ENCODE data around the gene TENM4. TPM values are rescaled to one million over a fixed set of nuclear protein-coding genes. Genes with fewer than 3 reads are reported as not detected.

The TENM4 gene
- total and polyA plus RNA-seq, 2 of the 8 experiments (the other 6 are each of a cell fraction or from before 2014, with no cell fraction given): 3.5 to 7.2 TPM

DNA sequence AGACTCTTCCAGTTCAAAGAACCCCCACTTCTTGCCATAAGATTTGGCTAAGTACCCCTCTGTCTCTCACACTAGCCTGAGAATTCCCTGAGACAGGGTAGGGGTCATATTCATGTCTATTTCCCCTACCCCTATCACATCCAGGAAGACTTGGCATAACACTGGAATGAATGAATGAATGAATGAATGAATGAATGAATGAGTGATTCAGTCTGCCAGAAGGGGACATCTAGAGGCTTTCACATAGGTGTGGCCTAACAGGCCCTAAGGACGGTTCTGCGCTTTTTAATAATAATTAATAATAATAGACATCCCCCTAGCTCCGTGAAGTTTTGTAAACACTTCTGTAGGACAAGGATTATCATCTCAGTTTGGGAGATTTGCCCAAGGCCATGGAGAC is 415.7 kb downstream of the TENM4 start:
- CTCF ChIA-PET (ENCODE audit: partially characterized antibody): interaction anchor here (1.4 kb wide), 1 partner anchor 64 kb away, joined by 3 read pairs; no protein-coding TSS in a partner anchor
- H3K27me3 ChIP-seq (replicated peaks in 1 of 4; ENCODE audit: control insufficient read depth in 3 of 4, extremely low read depth in 1 of 4, insufficient read depth in 3 of 4, low read length in 3 of 4): no peaks in the 10 kb centered on the region
- H3K56ac ChIP-seq (replicated peaks; ENCODE audit: insufficient read length, low read depth, low read length): no peak overlapping the region
- H4K91ac ChIP-seq (replicated peaks; ENCODE audit: insufficient read length, low read length): no peak overlapping the region
- no peaks in the 10 kb centered on the region for H3K23me2 ChIP-seq (ENCODE audit: low read depth, low read length)
- H3K9me3 ChIP-seq (ENCODE audit: insufficient read depth in 2 of 2, low read depth in 1 of 2, low read length in 1 of 2): no peaks in the 10 kb centered on the region
- H3K4me1 ChIP-seq (replicated peaks in 1 of 4; ENCODE audit: control insufficient read depth in 3 of 4, insufficient read depth in 4 of 4, low read length in 3 of 4): peaks cover 0 to 6% (median 2%) of the 10 kb centered on the region in 4 experiments; a peak in 2 of 7 replicates
- H2BK5ac ChIP-seq (ENCODE audit: low read depth, low read length): no peak overlapping the region
- no peak overlapping the region for H3K4me2 ChIP-seq (ENCODE audit: insufficient read depth in 1 of 2, low read depth in 2 of 2, low read length in 2 of 2)
- H4K20me1 ChIP-seq (replicated peaks in 1 of 2; ENCODE audit: control insufficient read depth in 1 of 2, insufficient read depth in 2 of 2, low read length in 2 of 2): no peaks in the 10 kb centered on the region
- TF ChIP-seq RAD21 (IDR thresholded peaks at IDR 0.05 in 1 of 2, conservative IDR thresholded peaks at IDR 0.05 in 1 of 2; ENCODE audit: low read depth in 2 of 2, low read length in 2 of 2): no peak
- no peak for TF ChIP-seq JUN (IDR thresholded peaks at IDR 0.05; ENCODE audit: low read depth, low read length)
- no peak for TF ChIP-seq HDAC6 (IDR thresholded peaks at IDR 0.05; ENCODE audit: low read depth, low read length)
- TF ChIP-seq TBP (IDR thresholded peaks at IDR 0.05; ENCODE audit: low read depth, low read length): no peak
- TF ChIP-seq CEBPB (IDR thresholded peaks at IDR 0.05; ENCODE audit: low read depth, low read length): no peak
- H3K23ac ChIP-seq (ENCODE audit: insufficient read length): no peak overlapping the region
- H2BK120ac ChIP-seq (replicated peaks; ENCODE audit: low read depth, low read length): no peak overlapping the region
- no peak overlapping the region for H3K27ac ChIP-seq (ENCODE audit: low read depth, low read length)
- H3K4me3 ChIP-seq (ENCODE audit: extremely low read depth in 1 of 4, insufficient read depth in 2 of 4, low read depth in 3 of 4, low read length in 4 of 4): no peak overlapping the region
- H3K79me1 ChIP-seq (ENCODE audit: low read depth, low read length): no peaks in the 10 kb centered on the region
- H4K8ac ChIP-seq (ENCODE audit: extremely low read depth, insufficient read depth, low read length): no peak overlapping the region
- no peak overlapping the region for H2BK20ac ChIP-seq (ENCODE audit: low read length)
- no peak overlapping the region for H2BK12ac ChIP-seq (ENCODE audit: low read depth, low read length)
- DNase-seq (ENCODE audit: low read depth in 1 of 2, low spot score in 2 of 2): no peak
- no peak overlapping the region for H2AFZ ChIP-seq (ENCODE audit: low read length)
- no peak overlapping the region for H2BK15ac ChIP-seq (ENCODE audit: low read length)
- no peaks in the 10 kb centered on the region for H3K36me3 ChIP-seq (ENCODE audit: control insufficient read depth in 2 of 4, insufficient read depth in 4 of 4, low read length in 3 of 4)
- H3K79me2 ChIP-seq (ENCODE audit: control insufficient read depth in 1 of 2, insufficient read depth in 2 of 2, low read length in 2 of 2): no peaks in the 10 kb centered on the region
- no peak overlapping the region for H3K18ac ChIP-seq (ENCODE audit: extremely low read depth, low read length)
- 92% methylated on average over 3 of the region's 3 CpGs; no CpG with 5 or more reads in 1 of the 2 experiments for WGBS, 2 experiments (ENCODE audit: extremely low coverage in 1 of 2, insufficient coverage in 1 of 2, insufficient read length in 1 of 2, insufficient replicate concordance in 2 of 2, low coverage in 1 of 2, low lambda C conversion rate in 2 of 2, missing lambda C conversion rate in 1 of 2)
- POLR2A ChIA-PET (ENCODE audit: partially characterized antibody): no interaction called here
- H3K9ac ChIP-seq (replicated peaks in 1 of 4; ENCODE audit: extremely low read depth in 1 of 4, low read depth in 3 of 4, low read length in 3 of 4): no peak overlapping the region
- no peak overlapping the region for H3K14ac ChIP-seq (ENCODE audit: insufficient read length)
- H4K5ac ChIP-seq (ENCODE audit: insufficient read length, low read depth, low read length): no peak overlapping the region
- no peak overlapping the region for H2AK5ac ChIP-seq (ENCODE audit: low read depth, low read length)
- H3K4ac ChIP-seq (replicated peaks; ENCODE audit: insufficient read length, low read depth, low read length): no peak overlapping the region
- FAIRE-seq: no peak
